GM12872 (cell line): ENCODE data around the gene RETREG1.

Experiments used
- TF ChIP-seq, protein P1 (sequence below): IDR thresholded peaks from 3 replicates; pipeline ENCODE4 v1.5.1; 2011; ENCODE audit warnings: low read depth, mild to moderate bottlenecking, low read length, moderate library complexity; ENCODE audit not compliant: insufficient read depth

RETREG1 gene

GRCh38 chr5:16609412-16609811 lies 7.4 kb downstream of the RETREG1 start:
- TF ChIP-seq, protein P1, sequence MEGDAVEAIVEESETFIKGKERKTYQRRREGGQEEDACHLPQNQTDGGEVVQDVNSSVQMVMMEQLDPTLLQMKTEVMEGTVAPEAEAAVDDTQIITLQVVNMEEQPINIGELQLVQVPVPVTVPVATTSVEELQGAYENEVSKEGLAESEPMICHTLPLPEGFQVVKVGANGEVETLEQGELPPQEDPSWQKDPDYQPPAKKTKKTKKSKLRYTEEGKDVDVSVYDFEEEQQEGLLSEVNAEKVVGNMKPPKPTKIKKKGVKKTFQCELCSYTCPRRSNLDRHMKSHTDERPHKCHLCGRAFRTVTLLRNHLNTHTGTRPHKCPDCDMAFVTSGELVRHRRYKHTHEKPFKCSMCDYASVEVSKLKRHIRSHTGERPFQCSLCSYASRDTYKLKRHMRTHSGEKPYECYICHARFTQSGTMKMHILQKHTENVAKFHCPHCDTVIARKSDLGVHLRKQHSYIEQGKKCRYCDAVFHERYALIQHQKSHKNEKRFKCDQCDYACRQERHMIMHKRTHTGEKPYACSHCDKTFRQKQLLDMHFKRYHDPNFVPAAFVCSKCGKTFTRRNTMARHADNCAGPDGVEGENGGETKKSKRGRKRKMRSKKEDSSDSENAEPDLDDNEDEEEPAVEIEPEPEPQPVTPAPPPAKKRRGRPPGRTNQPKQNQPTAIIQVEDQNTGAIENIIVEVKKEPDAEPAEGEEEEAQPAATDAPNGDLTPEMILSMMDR: no peak

GRCh38 chr5:16606628-16607027 lies 10.2 kb downstream of the RETREG1 start:
- TF ChIP-seq, protein P1: no peak

GRCh38 chr5:16603701-16604100 lies 13.1 kb downstream of the RETREG1 start:
- TF ChIP-seq, protein P1: no peak

DNA sequence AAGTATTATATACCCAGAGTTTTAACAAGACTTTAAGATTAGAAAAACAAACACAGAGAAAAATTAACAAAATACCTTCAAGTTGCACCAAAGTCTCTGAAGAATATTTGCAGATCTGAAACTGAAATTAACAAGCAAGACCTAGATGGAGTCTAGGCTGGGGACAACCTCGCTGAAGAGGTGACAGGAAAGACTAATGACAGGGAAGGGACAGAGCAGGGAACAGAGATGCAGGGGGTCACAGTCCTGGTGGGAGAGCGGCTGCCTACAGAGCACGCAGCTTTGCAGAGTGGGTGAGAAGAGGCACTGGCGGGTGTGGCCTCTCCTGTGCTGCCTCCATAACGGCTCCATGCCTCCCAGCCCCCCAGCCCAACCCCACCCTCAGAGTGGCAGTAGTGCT lies 13.5 kb downstream of the RETREG1 start:
- TF ChIP-seq, protein P1: no peak

DNA sequence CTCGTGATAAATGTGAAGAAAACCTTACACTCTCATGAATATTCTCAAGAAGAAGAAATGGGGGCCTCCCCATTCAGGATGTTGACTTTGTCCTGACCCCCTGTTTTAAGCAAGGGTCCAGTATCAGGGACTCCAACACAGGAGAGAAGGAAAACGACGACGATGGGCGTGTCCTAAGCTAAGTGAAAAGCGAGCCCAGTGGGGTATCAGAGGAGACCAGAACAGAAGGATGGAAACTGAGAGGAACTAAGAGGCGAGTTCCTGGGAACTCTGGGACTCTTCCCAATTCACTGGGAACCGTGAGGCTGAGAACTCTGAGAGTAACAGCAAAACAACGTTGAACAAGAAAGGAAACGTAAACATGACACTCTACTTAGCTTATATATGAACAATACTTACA lies 14.6 kb downstream of the RETREG1 start:
- TF ChIP-seq, protein P1: no peak

- TF ChIP-seq, protein P1: no peak
Observed at GRCh38 chr5:16600946-16601345, 15.9 kb downstream of the RETREG1 start.

DNA sequence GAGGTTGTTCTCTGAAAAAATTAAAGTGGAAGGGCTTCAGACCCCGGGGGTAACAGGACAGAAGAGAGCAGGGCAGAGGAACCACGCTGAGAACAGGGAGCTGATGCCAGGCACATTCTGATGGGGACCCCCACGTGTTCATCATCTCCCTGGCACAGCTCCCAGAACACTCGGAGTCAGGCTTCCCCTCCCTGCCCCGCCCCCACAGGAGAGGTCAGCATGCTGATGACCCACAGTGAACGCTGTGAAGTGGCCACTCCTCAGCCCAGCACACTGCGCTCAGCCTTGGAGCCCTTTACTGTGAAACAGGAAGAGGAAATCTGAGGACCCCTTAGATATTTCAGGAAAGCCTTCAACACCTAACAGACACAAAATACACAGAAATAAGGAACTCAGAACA lies 16.4 kb downstream of the RETREG1 start:
- TF ChIP-seq, protein P1: no peak
